GM19395 (cell line): Measurements from ENCODE around the gene OGFR.

Source experiments
- ATAC-seq: cut with Tn5 transposase; IDR thresholded peaks from one replicate; pipeline ENCODE4 v1.9.1; 2021; ENCODE audit warnings: mild to moderate bottlenecking, moderate library complexity; ENCODE audit not compliant: unreplicated experiment

OGFR gene

GRCh38 chr20:62824476-62825332 lies 20.1 kb downstream of the OGFR start:
- no peak for ATAC-seq

- no peak for ATAC-seq
These were observed 20.8 kb downstream of the OGFR start for GRCh38 chr20:62825333-62825985.

- no peak for ATAC-seq
These were observed 21.5 kb downstream of the OGFR start for GRCh38 chr20:62825986-62826645.

GRCh38 chr20:62826646-62827310 lies 22.1 kb downstream of the OGFR start:
- ATAC-seq = no peak

GRCh38 chr20:62827311-62828038 lies 22.8 kb downstream of the OGFR start:
- ATAC-seq = no peak

GRCh38 chr20:62828051-62828450 lies 23.4 kb downstream of the OGFR start:
- ATAC-seq = no peak

GRCh38 chr20:62828511-62829230 lies 24.0 kb downstream of the OGFR start:
- no peak for ATAC-seq

- ATAC-seq = no peak
These were observed 24.9 kb downstream of the OGFR start for GRCh38 chr20:62829231-62830230.

- ATAC-seq = no peak
These were observed 25.6 kb downstream of the OGFR start for GRCh38 chr20:62830251-62830650.

GRCh38 chr20:62830821-62831220 lies 26.2 kb downstream of the OGFR start:
- no peak for ATAC-seq

- ATAC-seq = no peak
These were observed 26.7 kb downstream of the OGFR start for GRCh38 chr20:62831361-62831788.

- ATAC-seq = no peak
These were observed 27.2 kb downstream of the OGFR start for GRCh38 chr20:62831854-62832211.

- ATAC-seq = peak; percentile 71
These were observed 27.7 kb downstream of the OGFR start for GRCh38 chr20:62832212-62832922.

- peak; percentile 25 for ATAC-seq
These were observed 28.3 kb downstream of the OGFR start for GRCh38 chr20:62832951-62833391.

GRCh38 chr20:62834967-62835730 lies 30.5 kb downstream of the OGFR start:
- ATAC-seq = no peak

- no peak for ATAC-seq
These were observed 31.6 kb downstream of the OGFR start for GRCh38 chr20:62835931-62836861.
